Measurements from ENCODE around the gene NKTR.

GRCh38 chr3:42684632-42685362, 84.3 kb downstream of the NKTR start:
- no peak for TF ChIP-seq POLR2AphosphoS5 (IDR thresholded peaks at IDR 0.05; ENCODE audit: low read depth, low read length)
- no peak for TF ChIP-seq POLR2A (IDR thresholded peaks at IDR 0.05; ENCODE audit: low read depth, low read length)
